ENCODE results near the gene IL16. TPM values are rescaled to one million over a fixed set of nuclear protein-coding genes. Genes with fewer than 3 reads are reported as not detected.

IL16 gene
- total RNA-seq, 1 experiment from 2014 or later = 0.81 TPM

DNA sequence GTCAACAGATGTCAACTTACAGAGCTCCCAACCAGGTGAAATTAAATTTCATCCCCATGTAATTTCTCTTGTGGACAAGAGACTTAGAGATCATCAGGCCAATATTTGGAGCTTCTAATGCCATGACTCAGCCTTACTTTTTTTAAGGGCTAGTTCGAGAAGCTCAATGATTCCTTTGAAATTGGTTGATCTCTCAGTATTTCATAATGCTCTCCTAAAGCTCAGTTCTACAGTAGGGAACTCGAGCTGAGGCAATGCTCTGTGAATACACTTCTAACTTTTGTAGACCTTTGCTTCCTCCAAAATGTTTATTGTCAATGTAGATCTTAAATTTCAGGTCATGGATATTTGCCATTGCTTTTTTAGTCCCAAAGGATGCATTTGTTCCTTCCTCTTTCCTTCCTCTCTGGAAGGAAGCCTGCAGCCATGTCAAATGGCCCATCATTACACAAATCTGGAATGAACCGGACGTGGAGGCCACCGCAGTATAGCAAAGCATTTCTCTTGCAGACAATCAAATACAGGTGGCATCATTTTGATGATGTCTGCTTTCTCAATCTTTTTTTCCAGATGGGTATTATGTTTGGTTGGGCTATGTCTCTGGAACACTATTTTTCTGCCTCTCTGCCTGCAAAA lies 98.9 kb downstream of the IL16 start:
- no TSS peak for BruUV-seq (replicated peaks)

More for the DNA sequence above, 98.9 kb downstream of the IL16 start:
- H2AFZ ChIP-seq (ENCODE audit: low read depth, low read length, poor library complexity, severe bottlenecking) = no peak overlapping the region
- intact Hi-C loops (cut with micrococcal nuclease) = no loop called here
- no peak overlapping the region for H3K27ac ChIP-seq (ENCODE audit: low read depth, low read length)
- H3K9ac ChIP-seq (ENCODE audit: low read length) = no peak overlapping the region
- no peaks in the 10 kb centered on the region for H3K9me3 ChIP-seq (ENCODE audit: control insufficient read depth in 1 of 2, insufficient read depth in 1 of 2, low read depth in 1 of 2, low read length in 2 of 2)
- DNase-seq (ENCODE audit: low read depth, low spot score) (no peak), ATAC-seq (no peak)
- CTCF ChIA-PET = no interaction called here
- H3K9me2 ChIP-seq (ENCODE audit: insufficient read depth) = no peaks in the 10 kb centered on the region
- no peak overlapping the region for H3K4me3 ChIP-seq (replicated peaks in 1 of 2; ENCODE audit: low read depth in 1 of 2, low read length in 2 of 2)
- no peaks in the 10 kb centered on the region for H3K27me3 ChIP-seq (ENCODE audit: insufficient read depth, low read length)
- H4K20me1 ChIP-seq (ENCODE audit: insufficient read depth) = no peaks in the 10 kb centered on the region
- H3K36me3 ChIP-seq (ENCODE audit: control insufficient read depth in 1 of 2, insufficient read depth in 2 of 2, low read length in 2 of 2) = no peaks in the 10 kb centered on the region
- H3K4me2 ChIP-seq (ENCODE audit: low read length) = no peak overlapping the region
- RAD21 ChIA-PET (ENCODE audit: low non-redundant PET in 1 of 2, low total read pairs in 2 of 2, uncharacterized antibody in 2 of 2, unreplicated experiment in 2 of 2) = no interaction called here
- no peaks in the 10 kb centered on the region for H3K79me2 ChIP-seq (ENCODE audit: insufficient read depth, low read length)
- H3K4me1 ChIP-seq (ENCODE audit: control insufficient read depth in 1 of 2, insufficient read depth in 2 of 2, low read length in 2 of 2) = peaks cover 11 to 22% of the 10 kb centered on the region in 2 experiments
- TF ChIP-seq EGR1 (IDR thresholded peaks at IDR 0.05; ENCODE audit: low read depth) (no peak), CEBPB (IDR thresholded peaks at IDR 0.05; ENCODE audit: low read depth) (no peak), YY1 (IDR thresholded peaks at IDR 0.05; ENCODE audit: extremely low read depth, insufficient replicate concordance, low read depth, low read length) (no peak), JUND (IDR thresholded peaks at IDR 0.05) (no peak), ELF1 (IDR thresholded peaks at IDR 0.05; ENCODE audit: borderline replicate concordance, low read depth) (no peak), CBX3 (IDR thresholded peaks at IDR 0.05; ENCODE audit: low read depth) (no peak), ZFX (IDR thresholded peaks at IDR 0.05) (no peak)
- TF ChIP-seq, protein P1, sequence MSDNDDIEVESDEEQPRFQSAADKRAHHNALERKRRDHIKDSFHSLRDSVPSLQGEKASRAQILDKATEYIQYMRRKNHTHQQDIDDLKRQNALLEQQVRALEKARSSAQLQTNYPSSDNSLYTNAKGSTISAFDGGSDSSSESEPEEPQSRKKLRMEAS (IDR thresholded peaks at IDR 0.05) = no peak
- TF ChIP-seq, protein P2, sequence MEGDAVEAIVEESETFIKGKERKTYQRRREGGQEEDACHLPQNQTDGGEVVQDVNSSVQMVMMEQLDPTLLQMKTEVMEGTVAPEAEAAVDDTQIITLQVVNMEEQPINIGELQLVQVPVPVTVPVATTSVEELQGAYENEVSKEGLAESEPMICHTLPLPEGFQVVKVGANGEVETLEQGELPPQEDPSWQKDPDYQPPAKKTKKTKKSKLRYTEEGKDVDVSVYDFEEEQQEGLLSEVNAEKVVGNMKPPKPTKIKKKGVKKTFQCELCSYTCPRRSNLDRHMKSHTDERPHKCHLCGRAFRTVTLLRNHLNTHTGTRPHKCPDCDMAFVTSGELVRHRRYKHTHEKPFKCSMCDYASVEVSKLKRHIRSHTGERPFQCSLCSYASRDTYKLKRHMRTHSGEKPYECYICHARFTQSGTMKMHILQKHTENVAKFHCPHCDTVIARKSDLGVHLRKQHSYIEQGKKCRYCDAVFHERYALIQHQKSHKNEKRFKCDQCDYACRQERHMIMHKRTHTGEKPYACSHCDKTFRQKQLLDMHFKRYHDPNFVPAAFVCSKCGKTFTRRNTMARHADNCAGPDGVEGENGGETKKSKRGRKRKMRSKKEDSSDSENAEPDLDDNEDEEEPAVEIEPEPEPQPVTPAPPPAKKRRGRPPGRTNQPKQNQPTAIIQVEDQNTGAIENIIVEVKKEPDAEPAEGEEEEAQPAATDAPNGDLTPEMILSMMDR (IDR thresholded peaks at IDR 0.05 in 2 of 3, conservative IDR thresholded peaks at IDR 0.05 in 1 of 3; ENCODE audit: borderline replicate concordance in 1 of 3, insufficient read depth in 1 of 3, low read depth in 2 of 3, low read length in 2 of 3) = no peak
- TF ChIP-seq, protein P3, sequence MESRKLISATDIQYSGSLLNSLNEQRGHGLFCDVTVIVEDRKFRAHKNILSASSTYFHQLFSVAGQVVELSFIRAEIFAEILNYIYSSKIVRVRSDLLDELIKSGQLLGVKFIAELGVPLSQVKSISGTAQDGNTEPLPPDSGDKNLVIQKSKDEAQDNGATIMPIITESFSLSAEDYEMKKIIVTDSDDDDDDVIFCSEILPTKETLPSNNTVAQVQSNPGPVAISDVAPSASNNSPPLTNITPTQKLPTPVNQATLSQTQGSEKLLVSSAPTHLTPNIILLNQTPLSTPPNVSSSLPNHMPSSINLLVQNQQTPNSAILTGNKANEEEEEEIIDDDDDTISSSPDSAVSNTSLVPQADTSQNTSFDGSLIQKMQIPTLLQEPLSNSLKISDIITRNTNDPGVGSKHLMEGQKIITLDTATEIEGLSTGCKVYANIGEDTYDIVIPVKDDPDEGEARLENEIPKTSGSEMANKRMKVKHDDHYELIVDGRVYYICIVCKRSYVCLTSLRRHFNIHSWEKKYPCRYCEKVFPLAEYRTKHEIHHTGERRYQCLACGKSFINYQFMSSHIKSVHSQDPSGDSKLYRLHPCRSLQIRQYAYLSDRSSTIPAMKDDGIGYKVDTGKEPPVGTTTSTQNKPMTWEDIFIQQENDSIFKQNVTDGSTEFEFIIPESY (IDR thresholded peaks at IDR 0.05; ENCODE audit: extremely low read depth, insufficient replicate concordance, low read length) = no peak
- POLR2A ChIA-PET = no interaction called here

All from HCT116 (cell line).